Activated T-helper 1 cell treated with anti-CD3 and anti-CD28 coated beads, Interleukin-2, amount 50 U/mL, for 16 hours (primary cell): ENCODE results near the gene ZNF57.
"Not testable (repeated sequence)": the region's sequence is repeated elsewhere in the genome, so short reads cannot be mapped to it uniquely, and the experiment has no call there.

ENCODE experiments used
- DNase-seq, 2 donors: peaks; one replicate each; pipeline ENCODE4 v3.0.0-alpha.2; 2020; ENCODE audit warnings: low read depth in 1 of 2, low spot score in 1 of 2

The ZNF57 gene

GRCh38 chr19:2950286-2951124, 49.8 kb downstream of the ZNF57 start:
- DNase-seq = peak; percentile 99 to 100

GRCh38 chr19:2952953-2953481, 52.3 kb downstream of the ZNF57 start:
- no peak for DNase-seq

- no peak for DNase-seq
Observed at GRCh38 chr19:2957160-2957559, 56.4 kb downstream of the ZNF57 start.

GRCh38 chr19:2960120-2960519, 59.4 kb downstream of the ZNF57 start:
- no peak for DNase-seq

GRCh38 chr19:2962018-2962670, 61.4 kb downstream of the ZNF57 start:
- DNase-seq = no peak

- no peak for DNase-seq
Observed at GRCh38 chr19:2963122-2963521, 62.4 kb downstream of the ZNF57 start.

- not testable (repeated sequence) for DNase-seq
Observed at GRCh38 chr19:2963631-2964030, 62.9 kb downstream of the ZNF57 start.

- DNase-seq = no peak
Observed at GRCh38 chr19:2964874-2965273, 64.1 kb downstream of the ZNF57 start.

- no peak for DNase-seq
Observed at GRCh38 chr19:2967972-2968371, 67.2 kb downstream of the ZNF57 start.
